Thoracic aorta (tissue), 2 donors: ENCODE measurements around the gene SELENOW. TPM values are rescaled to one million over a fixed set of nuclear protein-coding genes. Genes with fewer than 3 reads are reported as not detected.
"Not testable (repeated sequence)": the region's sequence is repeated elsewhere in the genome, so short reads cannot be mapped to it uniquely, and the experiment has no call there.

Source experiments
- ATAC-seq: fragments of 150-250 bp; one replicate; pipeline ENCODE4 v1.8.0; 2017; ENCODE audit warnings: low read depth; ENCODE audit not compliant: insufficient number of reproducible peaks, low FRiP score
- DNase-seq: peaks from one replicate; pipeline ENCODE4 v3.0.0-alpha.2; 2020; ENCODE audit warnings: low spot score
- H3K27ac ChIP-seq, 2 donors: fragments of 200-600 bp; sonication (generic); 1 replicate in 1 of 2; 2 replicates in 1 of 2; pipeline ENCODE4 v1.5.1; 2016; ENCODE audit warnings: mild to moderate bottlenecking in 2 of 2, moderate library complexity in 2 of 2
- H3K27me3 ChIP-seq: fragments of 200-600 bp; sonication (generic); replicated peaks from 2 replicates; pipeline ENCODE4 v1.6.0; 2016; ENCODE audit warnings: mild to moderate bottlenecking; ENCODE audit not compliant: insufficient read depth
- H3K36me3 ChIP-seq: fragments of 200-600 bp; sonication (generic); one replicate; pipeline ENCODE4 v1.5.1; 2016
- H3K4me1 ChIP-seq, 2 donors: fragments of 200-600 bp; sonication (generic); 1 replicate in 1 of 2; 2 replicates in 1 of 2; pipeline versions ENCODE4 v1.5.1 to v1.6.0; 2016; ENCODE audit warnings: low read depth in 2 of 2, mild to moderate bottlenecking in 1 of 2; ENCODE audit not compliant: control insufficient read depth in 1 of 2
- H3K4me3 ChIP-seq: fragments of 200-600 bp; sonication (generic); 2 replicates; pipeline ENCODE4 v1.5.1; 2016; ENCODE audit warnings: mild to moderate bottlenecking
- H3K9me3 ChIP-seq: fragments of 200-600 bp; sonication (generic); 2 replicates; pipeline ENCODE4 v1.5.1; 2016
- CTCF ChIP-seq: fragments of 200-600 bp; sonication (generic); IDR thresholded peaks from one replicate; pipeline ENCODE4 v1.5.1; 2019; ENCODE audit warnings: antibody characterized with exemption
- total RNA-seq, 2 donors: library from RNA; depleted of rRNA; stranded (reverse); fragments of >200 nt; gene quantifications; one replicate each; pipeline versions ENCODE4 v1.1.0 to v1.2.3, GENCODE V29; 2016

Gene SELENOW
- total RNA-seq, 2 donors from 2014 or later = 504 to 1,102 TPM

- H3K27ac ChIP-seq = no peak overlapping the region
- no peaks in the 10 kb centered on the region for H3K4me1 ChIP-seq
- no peaks in the 10 kb centered on the region for H3K27me3 ChIP-seq
- H3K4me3 ChIP-seq = no peak overlapping the region
- ATAC-seq (no peak), DNase-seq (no peak)
- no peaks in the 10 kb centered on the region for H3K36me3 ChIP-seq
- no peak for TF ChIP-seq CTCF
- no peaks in the 10 kb centered on the region for H3K9me3 ChIP-seq
These were observed 20.4 kb downstream of the SELENOW start for GRCh38 chr19:47798904-47799266.

GRCh38 chr19:47801270-47801669 is 22.8 kb downstream of the SELENOW start:
- no peak for TF ChIP-seq CTCF
- no peak for ATAC-seq

GRCh38 chr19:47802521-47803043 is 24.1 kb downstream of the SELENOW start:
- ATAC-seq (no peak), DNase-seq (no peak)
- no peaks in the 10 kb centered on the region for H3K36me3 ChIP-seq
- TF ChIP-seq CTCF = no peak
- no peak overlapping the region for H3K4me3 ChIP-seq
- no peak overlapping the region for H3K27ac ChIP-seq
- H3K9me3 ChIP-seq = no peaks in the 10 kb centered on the region
- no peaks in the 10 kb centered on the region for H3K4me1 ChIP-seq
- no peaks in the 10 kb centered on the region for H3K27me3 ChIP-seq

More at GRCh38 chr19:47801270-47801669, 22.8 kb downstream of the SELENOW start:
- no peak overlapping the region for H3K27ac ChIP-seq
- H3K27me3 ChIP-seq = no peaks in the 10 kb centered on the region
- H3K36me3 ChIP-seq = no peaks in the 10 kb centered on the region
- no peak overlapping the region for H3K4me3 ChIP-seq
- H3K4me1 ChIP-seq = no peaks in the 10 kb centered on the region
- DNase-seq = no peak
- no peaks in the 10 kb centered on the region for H3K9me3 ChIP-seq

GRCh38 chr19:47803148-47803547 is 24.6 kb downstream of the SELENOW start:
- H3K4me3 ChIP-seq, H3K27ac ChIP-seq, H3K36me3 ChIP-seq, H3K27me3 ChIP-seq, DNase-seq, H3K9me3 ChIP-seq, ATAC-seq, H3K4me1 ChIP-seq: not testable (repeated sequence)

GRCh38 chr19:47803671-47804070 is 25.2 kb downstream of the SELENOW start:
- not testable (repeated sequence) for H3K36me3 ChIP-seq, H3K27me3 ChIP-seq, ATAC-seq, H3K4me1 ChIP-seq, H3K27ac ChIP-seq, H3K9me3 ChIP-seq, DNase-seq, H3K4me3 ChIP-seq

- H3K4me1 ChIP-seq, H3K9me3 ChIP-seq, H3K36me3 ChIP-seq, H3K27me3 ChIP-seq, DNase-seq, ATAC-seq, H3K27ac ChIP-seq, H3K4me3 ChIP-seq: not testable (repeated sequence)
These were observed 25.9 kb downstream of the SELENOW start, which contains the start of gene TPRX1 for GRCh38 chr19:47804451-47804850. TSS of gene TPRX1 (minus strand) at chr19:47804551. CDS start at chr19:47804539, 12 bp downstream.

GRCh38 chr19:47805313-47805712 is 26.8 kb downstream of the SELENOW start:
- H3K27ac ChIP-seq = no peak overlapping the region
- no peak overlapping the region for H3K4me3 ChIP-seq
- H3K9me3 ChIP-seq = no peaks in the 10 kb centered on the region
- no peak for ATAC-seq
- DNase-seq = no peak
- no peaks in the 10 kb centered on the region for H3K36me3 ChIP-seq
- no peak for TF ChIP-seq CTCF
- no peaks in the 10 kb centered on the region for H3K4me1 ChIP-seq
- no peaks in the 10 kb centered on the region for H3K27me3 ChIP-seq
